T-helper 9 cell (primary cell): Measurements from ENCODE around the gene TSPAN31.
A peak's percentile ranks its signal among the peaks of the same experiment; 100 is the strongest.
"Not testable (repeated sequence)": the region's sequence is repeated elsewhere in the genome, so short reads cannot be mapped to it uniquely, and the experiment has no call there.

Experiments used
- DNase-seq: peaks from one replicate; pipeline ENCODE4 v3.0.0-alpha.2; 2020
- total RNA-seq, 2 donors: gene quantifications; one replicate each; lab custom pipeline; 2026; lab: John Stamatoyannopoulos, UW

The TSPAN31 gene
- 18.6 to 38.1 reads per million in 2 donors for total RNA-seq

GRCh38 chr12:57744777-57745484 lies at the start of gene TSPAN31:
TSPAN31 (plus strand) TSS chr12:57745039; CDS start chr12:57745155, 116 bp downstream.
- DNase-seq, result peak; percentile 91

GRCh38 chr12:57695770-57696432 lies 48.9 kb upstream of the TSPAN31 start:
- no peak for DNase-seq

- DNase-seq, result no peak
Measured at GRCh38 chr12:57697076-57697475, 47.8 kb upstream of the TSPAN31 start.

- no peak for DNase-seq
Measured at GRCh38 chr12:57698414-57698813, 46.4 kb upstream of the TSPAN31 start.

- DNase-seq, result no peak
Measured at GRCh38 chr12:57700317-57700716, 44.5 kb upstream of the TSPAN31 start.

- DNase-seq, result no peak
Measured at GRCh38 chr12:57707250-57707649, 37.6 kb upstream of the TSPAN31 start.

- no peak for DNase-seq
Measured at GRCh38 chr12:57708296-57708695, 36.5 kb upstream of the TSPAN31 start.

- no peak for DNase-seq
Measured at GRCh38 chr12:57712701-57713100, 32.1 kb upstream of the TSPAN31 start.

- DNase-seq, result no peak
Measured at GRCh38 chr12:57713209-57713608, 31.6 kb upstream of the TSPAN31 start.

GRCh38 chr12:57715036-57715748 lies 29.6 kb upstream of the TSPAN31 start:
- not testable (repeated sequence) for DNase-seq

- no peak for DNase-seq
Measured at GRCh38 chr12:57715786-57716185, 29.1 kb upstream of the TSPAN31 start.

GRCh38 chr12:57716305-57716704 lies 28.5 kb upstream of the TSPAN31 start:
- DNase-seq, result no peak

GRCh38 chr12:57717131-57717530 lies 27.7 kb upstream of the TSPAN31 start:
- no peak for DNase-seq

- no peak for DNase-seq
Measured at GRCh38 chr12:57717846-57718640, 26.8 kb upstream of the TSPAN31 start.

GRCh38 chr12:57718641-57719528 lies 26.0 kb upstream of the TSPAN31 start:
- DNase-seq, result no peak

GRCh38 chr12:57719777-57720605 lies 24.8 kb upstream of the TSPAN31 start:
- DNase-seq, result no peak

- no peak for DNase-seq
Measured at GRCh38 chr12:57720606-57721595, 23.9 kb upstream of the TSPAN31 start.

GRCh38 chr12:57721846-57722608 lies 22.8 kb upstream of the TSPAN31 start:
- not testable (repeated sequence) for DNase-seq
